Measurements from ENCODE around the gene AOPEP.

AOPEP gene

GRCh38 chr9:95097279-95097678 is 370.8 kb downstream of the AOPEP start:
- no peak for DNase-seq (ENCODE audit: low read depth, low spot score)

- DNase-seq (ENCODE audit: low read depth, low spot score) = no peak
Measured at GRCh38 chr9:95098391-95098921, 372.0 kb downstream of the AOPEP start.

- no peak for DNase-seq (ENCODE audit: low read depth, low spot score)
Measured at GRCh38 chr9:95099321-95100070, 373.0 kb downstream of the AOPEP start.

GRCh38 chr9:95100071-95100627 is 373.6 kb downstream of the AOPEP start:
- no peak for DNase-seq (ENCODE audit: low read depth, low spot score)

- no peak for DNase-seq (ENCODE audit: low read depth, low spot score)
Measured at GRCh38 chr9:95101326-95101725, 374.8 kb downstream of the AOPEP start.

- no peak for DNase-seq (ENCODE audit: low read depth, low spot score)
Measured at GRCh38 chr9:95102001-95102433, 375.5 kb downstream of the AOPEP start.

- no peak for DNase-seq (ENCODE audit: low read depth, low spot score)
Measured at GRCh38 chr9:95102572-95102971, 376.1 kb downstream of the AOPEP start.

- DNase-seq (ENCODE audit: low read depth, low spot score) = no peak
Measured at GRCh38 chr9:95103281-95103771, 376.8 kb downstream of the AOPEP start.

GRCh38 chr9:95103871-95104580 is 377.5 kb downstream of the AOPEP start:
- no peak for DNase-seq (ENCODE audit: low read depth, low spot score)

- DNase-seq (ENCODE audit: low read depth, low spot score) = no peak
Measured at GRCh38 chr9:95104581-95104960, 378.1 kb downstream of the AOPEP start.

GRCh38 chr9:95104980-95105379 is 378.5 kb downstream of the AOPEP start:
- no peak for DNase-seq (ENCODE audit: low read depth, low spot score)

- DNase-seq (ENCODE audit: low read depth, low spot score) = no peak
Measured at GRCh38 chr9:95105519-95106287, 379.2 kb downstream of the AOPEP start.

- no peak for DNase-seq (ENCODE audit: low read depth, low spot score)
Measured at GRCh38 chr9:95107001-95107749, 380.7 kb downstream of the AOPEP start.

- DNase-seq (ENCODE audit: low read depth, low spot score) = no peak
Measured at GRCh38 chr9:95107976-95108375, 381.5 kb downstream of the AOPEP start.

GRCh38 chr9:95108777-95109176 is 382.3 kb downstream of the AOPEP start:
- no peak for DNase-seq (ENCODE audit: low read depth, low spot score)

GRCh38 chr9:95109456-95109855 is 383.0 kb downstream of the AOPEP start:
- DNase-seq (ENCODE audit: low read depth, low spot score) = no peak

GRCh38 chr9:95110921-95111525 is 384.5 kb downstream of the AOPEP start:
- no peak for DNase-seq (ENCODE audit: low read depth, low spot score)

GRCh38 chr9:95111716-95112115 is 385.2 kb downstream of the AOPEP start:
- DNase-seq (ENCODE audit: low read depth, low spot score) = no peak

GRCh38 chr9:95112436-95113280 is 386.2 kb downstream of the AOPEP start:
- no peak for DNase-seq (ENCODE audit: low read depth, low spot score)

GRCh38 chr9:95115104-95115503 is 388.6 kb downstream of the AOPEP start:
- DNase-seq (ENCODE audit: low read depth, low spot score) = no peak

Measured in brain pericyte (primary cell).